NCI-H2196 treated with DMSO at 0.1 percent for 48 hours (cell line): Measurements from ENCODE around the gene ACOXL.
"Not testable (repeated sequence)": the region's sequence is repeated elsewhere in the genome, so short reads cannot be mapped to it uniquely, and the experiment has no call there.

ENCODE experiments used
- DNase-seq: peaks from one replicate; lab custom pipeline; 2025; ENCODE audit not compliant: unreplicated experiment; lab: John Stamatoyannopoulos, UW

Gene ACOXL

GRCh38 chr2:111032721-111033429, 300.5 kb downstream of the ACOXL start:
- DNase-seq: no peak

GRCh38 chr2:111034146-111034545, 301.8 kb downstream of the ACOXL start:
- DNase-seq: no peak

- DNase-seq: no peak
These were observed 302.2 kb downstream of the ACOXL start for GRCh38 chr2:111034606-111035005.

- no peak for DNase-seq
These were observed 303.6 kb downstream of the ACOXL start for GRCh38 chr2:111035830-111036441.

- no peak for DNase-seq
These were observed 304.8 kb downstream of the ACOXL start for GRCh38 chr2:111037128-111037527.

GRCh38 chr2:111039628-111040383, 307.4 kb downstream of the ACOXL start:
- no peak for DNase-seq

- no peak for DNase-seq
These were observed 309.2 kb downstream of the ACOXL start for GRCh38 chr2:111041398-111042202.

- no peak for DNase-seq
These were observed 309.9 kb downstream of the ACOXL start for GRCh38 chr2:111042261-111042660.

- no peak for DNase-seq
These were observed 310.7 kb downstream of the ACOXL start for GRCh38 chr2:111042772-111043771.

GRCh38 chr2:111044066-111044465, 311.7 kb downstream of the ACOXL start:
- DNase-seq: no peak

GRCh38 chr2:111045236-111045635, 312.9 kb downstream of the ACOXL start:
- not testable (repeated sequence) for DNase-seq

- DNase-seq: no peak
These were observed 313.5 kb downstream of the ACOXL start for GRCh38 chr2:111045771-111046444.

GRCh38 chr2:111046670-111047069, 314.3 kb downstream of the ACOXL start:
- DNase-seq: no peak

GRCh38 chr2:111048856-111049768, 316.7 kb downstream of the ACOXL start:
- no peak for DNase-seq

GRCh38 chr2:111049792-111050640, 317.6 kb downstream of the ACOXL start:
- no peak for DNase-seq

GRCh38 chr2:111050701-111051376, 318.5 kb downstream of the ACOXL start:
- no peak for DNase-seq

- DNase-seq: no peak
These were observed 320.2 kb downstream of the ACOXL start for GRCh38 chr2:111052621-111053020.
